GM12878 (cell line): ENCODE data around the gene SLC35F3.

Source experiments
- CBFB ChIP-seq: IDR thresholded peaks from 2 replicates; pipeline ENCODE4 v1.6.1; 2016; ENCODE audit warnings: antibody characterized with exemption, low read depth
- CREB1 ChIP-seq: IDR thresholded peaks from 2 replicates; pipeline ENCODE4 v1.6.1; 2012; ENCODE audit warnings: low read depth, mild to moderate bottlenecking, inconsistent platforms
- HSF1 ChIP-seq: fragments of 150-350 bp; IDR thresholded peaks from 2 replicates; pipeline ENCODE4 v1.6.1; 2014; ENCODE audit warnings: mild to moderate bottlenecking, low read depth, low read length
- MXI1 ChIP-seq: fragments of 150-350 bp; IDR thresholded peaks from 2 replicates; pipeline ENCODE4 v1.6.1; 2011; ENCODE audit warnings: low read depth, mild to moderate bottlenecking, inconsistent platforms, low read length, improper control_type of control experiment
- SRF ChIP-seq, 2 experiments: IDR thresholded peaks; 2 replicates each; pipeline ENCODE4 v1.6.1; 2011; ENCODE audit warnings: low read depth in 2 of 2, low read length in 2 of 2, mild to moderate bottlenecking in 1 of 2, moderate library complexity in 1 of 2
- STAT1 ChIP-seq: fragments of 450-650 bp; conservative IDR thresholded peaks from 2 replicates; pipeline ENCODE4 v1.6.1; 2014; ENCODE audit warnings: antibody characterized with exemption, mild to moderate bottlenecking
- YY1 ChIP-seq: IDR thresholded peaks from 2 replicates; pipeline ENCODE4 v1.6.1; 2011; ENCODE audit warnings: low read depth, mild to moderate bottlenecking, low read length
- TF ChIP-seq, protein P1 (sequence below), 3 experiments: IDR thresholded peaks in 2 of 3; conservative IDR thresholded peaks in 1 of 3; 2 replicates each; pipeline ENCODE4 v1.5.1; 2011; ENCODE audit warnings: low read depth in 3 of 3, low read length in 3 of 3, mild to moderate bottlenecking in 3 of 3, control low read depth in 2 of 3, moderate library complexity in 2 of 3, inconsistent platforms in 1 of 3, mixed read lengths in 1 of 3; ENCODE audit not compliant: control insufficient read depth in 2 of 3, insufficient read depth in 1 of 3; ENCODE audit errors: extremely low read depth in 1 of 3
- TF ChIP-seq, protein P2 (sequence below): fragments of 450-650 bp; IDR thresholded peaks from 2 replicates; pipeline ENCODE4 v1.6.1; 2017; ENCODE audit warnings: mild to moderate bottlenecking
- TF ChIP-seq, protein P3 (sequence below): IDR thresholded peaks from 2 replicates; pipeline ENCODE4 v1.6.1; 2012; ENCODE audit warnings: low read depth, low read length, improper control_type of control experiment

DNA sequence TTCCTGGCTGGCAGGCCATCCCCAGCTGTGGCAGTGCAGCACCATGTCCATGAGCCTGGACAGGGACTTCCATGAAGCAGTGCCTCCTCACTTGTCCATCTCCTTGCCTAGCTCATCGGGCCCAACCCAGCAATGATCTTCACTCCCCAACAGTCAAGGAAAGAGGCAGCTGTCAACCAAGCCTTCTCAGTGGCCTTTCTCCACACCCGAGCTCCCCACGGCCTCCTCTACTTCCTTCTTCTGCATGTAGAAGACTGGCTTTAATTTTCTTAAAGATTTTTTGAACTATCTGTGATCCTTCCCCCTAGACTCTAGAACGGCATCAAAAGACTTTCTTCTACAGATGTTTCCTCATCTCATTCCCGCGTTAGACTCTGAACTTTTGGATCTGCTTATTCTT is 403.2 kb downstream of the SLC35F3 start:
- TF ChIP-seq CREB1 (no peak), STAT1 (no peak), CBFB (no peak), YY1 (no peak), MXI1 (no peak), SRF (IDR thresholded peaks at IDR 0.05; ENCODE audit: low read depth in 2 of 2, low read length in 2 of 2) (no peak), HSF1 (no peak)
- TF ChIP-seq, protein P1, sequence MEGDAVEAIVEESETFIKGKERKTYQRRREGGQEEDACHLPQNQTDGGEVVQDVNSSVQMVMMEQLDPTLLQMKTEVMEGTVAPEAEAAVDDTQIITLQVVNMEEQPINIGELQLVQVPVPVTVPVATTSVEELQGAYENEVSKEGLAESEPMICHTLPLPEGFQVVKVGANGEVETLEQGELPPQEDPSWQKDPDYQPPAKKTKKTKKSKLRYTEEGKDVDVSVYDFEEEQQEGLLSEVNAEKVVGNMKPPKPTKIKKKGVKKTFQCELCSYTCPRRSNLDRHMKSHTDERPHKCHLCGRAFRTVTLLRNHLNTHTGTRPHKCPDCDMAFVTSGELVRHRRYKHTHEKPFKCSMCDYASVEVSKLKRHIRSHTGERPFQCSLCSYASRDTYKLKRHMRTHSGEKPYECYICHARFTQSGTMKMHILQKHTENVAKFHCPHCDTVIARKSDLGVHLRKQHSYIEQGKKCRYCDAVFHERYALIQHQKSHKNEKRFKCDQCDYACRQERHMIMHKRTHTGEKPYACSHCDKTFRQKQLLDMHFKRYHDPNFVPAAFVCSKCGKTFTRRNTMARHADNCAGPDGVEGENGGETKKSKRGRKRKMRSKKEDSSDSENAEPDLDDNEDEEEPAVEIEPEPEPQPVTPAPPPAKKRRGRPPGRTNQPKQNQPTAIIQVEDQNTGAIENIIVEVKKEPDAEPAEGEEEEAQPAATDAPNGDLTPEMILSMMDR (IDR thresholded peaks at IDR 0.05 in 2 of 3, conservative IDR thresholded peaks at IDR 0.05 in 1 of 3; ENCODE audit: control insufficient read depth in 2 of 3, extremely low read depth in 1 of 3, insufficient read depth in 1 of 3, low read depth in 3 of 3, low read length in 3 of 3): no peak
- TF ChIP-seq, protein P2, sequence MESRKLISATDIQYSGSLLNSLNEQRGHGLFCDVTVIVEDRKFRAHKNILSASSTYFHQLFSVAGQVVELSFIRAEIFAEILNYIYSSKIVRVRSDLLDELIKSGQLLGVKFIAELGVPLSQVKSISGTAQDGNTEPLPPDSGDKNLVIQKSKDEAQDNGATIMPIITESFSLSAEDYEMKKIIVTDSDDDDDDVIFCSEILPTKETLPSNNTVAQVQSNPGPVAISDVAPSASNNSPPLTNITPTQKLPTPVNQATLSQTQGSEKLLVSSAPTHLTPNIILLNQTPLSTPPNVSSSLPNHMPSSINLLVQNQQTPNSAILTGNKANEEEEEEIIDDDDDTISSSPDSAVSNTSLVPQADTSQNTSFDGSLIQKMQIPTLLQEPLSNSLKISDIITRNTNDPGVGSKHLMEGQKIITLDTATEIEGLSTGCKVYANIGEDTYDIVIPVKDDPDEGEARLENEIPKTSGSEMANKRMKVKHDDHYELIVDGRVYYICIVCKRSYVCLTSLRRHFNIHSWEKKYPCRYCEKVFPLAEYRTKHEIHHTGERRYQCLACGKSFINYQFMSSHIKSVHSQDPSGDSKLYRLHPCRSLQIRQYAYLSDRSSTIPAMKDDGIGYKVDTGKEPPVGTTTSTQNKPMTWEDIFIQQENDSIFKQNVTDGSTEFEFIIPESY: no peak
- TF ChIP-seq, protein P3, sequence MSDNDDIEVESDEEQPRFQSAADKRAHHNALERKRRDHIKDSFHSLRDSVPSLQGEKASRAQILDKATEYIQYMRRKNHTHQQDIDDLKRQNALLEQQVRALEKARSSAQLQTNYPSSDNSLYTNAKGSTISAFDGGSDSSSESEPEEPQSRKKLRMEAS: no peak
